ENCODE measurements around the gene TDRD3. TPM values are rescaled to one million over a fixed set of nuclear protein-coding genes. Genes with fewer than 3 reads are reported as not detected.

TDRD3 gene
- total RNA-seq, 3 donors from 2014 or later, result 27.1 to 40.7 (median 39.8) TPM

- intact Hi-C loops (cut with DNase I, micrococcal nuclease), result no loop called here
- Histone ChIP-seq H3K4me1 (ENCODE audit: low read depth) (no peaks in the 10 kb centered on the region), H3K4me3 (no peak overlapping the region), H3K9me3 (no peaks in the 10 kb centered on the region), H3K36me3 (ENCODE audit: low read depth) (no peaks in the 10 kb centered on the region)
- DNase-seq, result peak in 1 of 3 donors; percentile 11
- no peak for TF ChIP-seq CTCF (IDR thresholded peaks at IDR 0.05)
- peak; percentile 94 for ATAC-seq
Observed at GRCh38 chr13:60572003-60572798, 175.2 kb downstream of the TDRD3 start.

DNA sequence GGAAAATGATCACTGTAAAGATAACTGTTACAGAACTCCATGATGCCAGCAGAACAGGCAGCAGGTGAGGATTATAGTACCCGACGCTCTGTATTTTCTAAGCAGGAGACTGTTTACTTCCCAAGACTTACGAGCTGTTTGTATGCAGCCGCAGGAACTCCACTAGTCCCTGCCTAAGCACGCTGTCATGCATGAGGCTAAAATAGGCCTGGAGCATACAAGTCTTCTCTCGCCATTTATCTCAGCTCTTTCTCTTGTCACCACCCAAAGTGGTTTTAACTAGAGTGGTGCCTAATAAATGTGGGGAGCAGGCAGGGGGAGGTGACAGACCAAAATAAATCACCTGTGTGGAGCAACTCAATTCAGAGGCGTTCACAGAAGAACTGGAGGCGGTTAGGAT, 175.8 kb downstream of the TDRD3 start:
- intact Hi-C loops (cut with DNase I, micrococcal nuclease), result no loop called here
- H3K9me3 ChIP-seq, result no peaks in the 10 kb centered on the region
- H3K4me3 ChIP-seq, result no peak overlapping the region
- TF ChIP-seq CTCF (IDR thresholded peaks at IDR 0.05), result no peak
- no peaks in the 10 kb centered on the region for H3K4me1 ChIP-seq (ENCODE audit: low read depth)
- no peak for DNase-seq
- no peak for ATAC-seq
- no peaks in the 10 kb centered on the region for H3K36me3 ChIP-seq (ENCODE audit: low read depth)

- no peaks in the 10 kb centered on the region for H3K9me3 ChIP-seq
- no peak overlapping the region for H3K4me3 ChIP-seq
- TF ChIP-seq CTCF (IDR thresholded peaks at IDR 0.05), result no peak
- H3K36me3 ChIP-seq (ENCODE audit: low read depth), result no peaks in the 10 kb centered on the region
- no peaks in the 10 kb centered on the region for H3K4me1 ChIP-seq (ENCODE audit: low read depth)
- ATAC-seq (no peak), DNase-seq (no peak)
- intact Hi-C loops (cut with DNase I, micrococcal nuclease), result no loop called here
Observed at GRCh38 chr13:60574735-60575134, 177.7 kb downstream of the TDRD3 start.

DNA sequence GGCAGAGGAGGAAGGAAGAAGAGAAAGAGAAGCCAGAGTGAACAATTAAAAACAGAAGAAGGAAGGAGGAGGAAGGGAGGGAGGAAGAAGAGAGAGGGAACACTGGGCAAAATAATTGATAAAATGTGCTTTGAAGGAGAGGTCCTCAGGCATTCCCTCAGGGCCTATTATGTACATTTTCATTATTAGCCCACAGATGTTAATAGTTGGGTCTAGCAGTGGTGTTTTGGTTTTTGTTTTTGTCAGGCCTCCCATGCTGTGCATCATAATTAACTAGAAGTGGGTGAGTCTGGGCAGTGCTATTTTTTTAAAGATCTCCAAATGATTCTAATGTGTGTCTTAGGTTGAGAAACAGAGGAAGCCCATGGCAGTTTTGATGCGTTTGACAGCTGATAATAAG, 178.1 kb downstream of the TDRD3 start:
- H3K36me3 ChIP-seq (ENCODE audit: low read depth), result no peaks in the 10 kb centered on the region
- no peak for TF ChIP-seq CTCF (IDR thresholded peaks at IDR 0.05)
- DNase-seq (no peak), ATAC-seq (no peak)
- no peaks in the 10 kb centered on the region for H3K9me3 ChIP-seq
- intact Hi-C loops (cut with DNase I, micrococcal nuclease), result no loop called here
- no peak overlapping the region for H3K4me3 ChIP-seq
- no peaks in the 10 kb centered on the region for H3K4me1 ChIP-seq (ENCODE audit: low read depth)

DNA sequence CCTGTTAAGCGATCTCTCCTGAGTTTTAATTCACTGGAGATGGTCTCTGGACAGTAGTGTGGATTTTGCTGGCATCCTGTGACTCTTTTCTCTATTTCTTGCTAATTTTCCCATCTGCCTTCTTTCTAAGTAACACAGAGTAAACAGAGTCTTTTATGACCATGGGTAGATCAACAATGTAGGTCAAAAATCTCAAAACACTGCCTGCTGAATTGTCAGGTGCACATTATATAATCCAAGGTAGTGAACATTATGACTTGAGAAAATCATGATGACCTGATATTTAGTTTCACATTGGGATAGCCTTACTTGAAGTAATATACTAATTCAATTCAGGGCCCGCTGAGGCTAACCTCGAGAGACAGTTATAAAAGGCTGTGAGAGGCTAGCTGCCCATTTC, 180.7 kb downstream of the TDRD3 start:
- Histone ChIP-seq H3K4me1 (ENCODE audit: low read depth) (no peaks in the 10 kb centered on the region), H3K9me3 (no peaks in the 10 kb centered on the region), H3K4me3 (no peak overlapping the region), H3K36me3 (ENCODE audit: low read depth) (no peaks in the 10 kb centered on the region)
- intact Hi-C loops (cut with DNase I, micrococcal nuclease), result no loop called here
- no peak for TF ChIP-seq CTCF (IDR thresholded peaks at IDR 0.05)
- DNase-seq (no peak), ATAC-seq (peak; percentile 69)

Data from mucosa of descending colon (tissue), 3 donors.